ENCODE measurements around the gene SLC38A6.

Gene SLC38A6

DNA sequence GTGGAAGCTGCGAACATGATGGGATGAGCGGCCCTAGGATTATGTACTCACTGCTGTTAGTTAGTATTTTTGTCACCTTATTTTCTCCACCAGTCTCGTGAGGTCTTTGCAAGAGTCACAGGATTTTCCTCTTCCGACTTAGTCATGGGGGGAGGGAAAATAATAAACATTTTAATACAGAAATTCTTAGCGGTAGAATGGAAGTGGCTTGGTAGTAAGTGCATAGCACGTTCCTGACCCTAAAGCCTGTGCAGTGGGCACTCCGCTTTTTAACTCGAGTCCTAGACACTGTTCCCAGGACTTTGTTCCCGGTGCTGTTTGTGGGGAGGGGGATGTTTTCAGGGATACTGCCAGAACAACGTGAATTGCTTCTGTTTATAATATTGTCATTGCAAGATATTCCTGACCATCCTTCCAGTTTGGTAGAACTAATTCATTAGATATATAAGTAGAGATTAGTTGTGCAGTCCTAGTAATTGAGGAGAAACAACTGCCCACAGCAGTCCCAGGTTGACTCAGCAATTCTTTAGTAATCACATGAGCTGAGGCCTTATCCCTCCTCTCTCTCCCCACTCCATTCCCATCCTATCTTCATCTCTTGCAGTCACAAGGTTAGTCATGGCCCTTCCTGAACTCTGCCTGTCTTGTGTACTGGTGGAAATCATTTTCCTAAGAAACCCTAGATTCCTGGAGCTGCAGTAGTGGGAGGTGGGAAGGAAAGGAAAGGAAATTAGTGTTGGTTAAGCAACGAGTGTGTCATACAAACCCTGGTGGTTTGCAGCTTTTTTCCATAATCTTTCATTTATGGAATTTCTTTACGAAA, 799 bp downstream of the SLC38A6 start:
- no peak for DNase-seq

DNA sequence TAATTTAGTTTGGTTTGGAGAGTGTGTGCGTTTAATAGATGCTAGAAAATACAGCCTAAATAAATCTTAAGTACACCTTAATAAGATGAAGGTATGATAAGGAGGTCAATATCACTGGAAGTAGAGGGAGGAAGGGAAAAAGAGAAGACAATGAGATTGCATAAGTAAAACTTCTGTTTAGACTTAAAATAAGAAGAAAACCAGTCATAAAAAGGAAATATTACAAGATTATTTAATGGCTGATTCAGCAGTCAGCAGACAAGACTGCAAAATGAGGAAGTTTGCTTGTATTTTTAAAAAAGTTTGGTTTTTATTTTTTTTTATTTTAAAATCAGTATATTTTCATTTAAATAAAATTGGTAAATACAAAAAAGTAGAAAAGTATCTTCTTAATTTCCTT, 3.2 kb downstream of the SLC38A6 start:
- no peak for DNase-seq

DNA sequence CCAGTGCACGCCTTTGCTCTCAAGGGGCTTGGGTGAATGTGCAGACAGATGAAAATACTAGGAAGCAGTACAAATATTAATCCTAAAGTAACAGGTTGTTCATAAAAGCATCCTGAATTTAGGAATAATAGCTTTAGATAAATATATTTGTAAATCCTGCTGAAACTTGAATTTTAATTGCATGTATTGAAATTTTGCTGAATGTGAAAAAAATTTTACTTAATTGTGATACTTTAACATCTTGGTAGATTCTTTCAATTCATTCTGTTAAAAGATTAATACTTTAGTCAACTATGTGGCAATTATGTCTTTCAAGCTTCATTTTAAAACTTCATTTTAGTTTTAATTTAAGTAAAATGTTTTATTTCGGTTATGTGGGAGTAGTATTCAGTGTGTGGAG, 5.5 kb downstream of the SLC38A6 start:
- DNase-seq, result no peak

DNA sequence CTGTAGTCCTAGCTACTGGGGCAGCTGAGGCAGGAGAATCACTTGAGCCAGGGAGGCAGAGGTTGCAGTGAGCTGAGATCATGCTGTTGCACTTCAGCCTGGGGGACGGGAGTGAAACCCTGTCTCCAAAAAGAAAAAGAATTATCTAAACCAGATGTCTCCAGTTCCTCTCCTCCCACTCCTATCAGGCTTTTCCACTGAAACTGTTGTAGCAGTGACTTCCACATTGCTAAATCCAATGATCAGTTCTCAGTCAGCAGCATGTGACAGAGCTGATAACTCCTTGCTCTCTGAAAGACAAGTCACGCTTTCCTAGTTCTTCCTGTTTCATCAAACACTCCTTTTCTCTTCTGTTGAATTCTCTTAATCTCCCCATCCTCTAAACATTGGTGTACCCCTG, 8.6 kb downstream of the SLC38A6 start:
- DNase-seq, result no peak

DNA sequence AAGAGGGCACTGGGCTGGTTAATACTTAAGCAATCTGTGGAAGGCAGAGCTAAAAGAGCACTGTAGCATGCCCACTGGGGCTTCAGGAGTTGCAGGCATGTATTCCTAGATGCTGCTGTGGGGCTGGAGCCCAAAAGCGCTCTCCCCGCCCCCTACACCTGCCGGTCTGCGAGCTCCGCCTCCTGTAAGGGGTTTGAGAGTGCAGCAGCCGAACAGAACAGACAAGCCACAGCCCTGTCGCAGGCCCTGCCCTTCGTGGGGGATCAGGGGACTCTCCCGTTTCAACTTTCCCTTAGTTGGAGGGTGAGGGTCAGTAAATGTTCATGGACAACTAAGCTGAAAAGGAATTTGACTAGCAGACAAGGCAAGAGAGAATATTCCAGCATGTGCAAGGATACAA, 17.6 kb downstream of the SLC38A6 start:
- no peak for DNase-seq

DNA sequence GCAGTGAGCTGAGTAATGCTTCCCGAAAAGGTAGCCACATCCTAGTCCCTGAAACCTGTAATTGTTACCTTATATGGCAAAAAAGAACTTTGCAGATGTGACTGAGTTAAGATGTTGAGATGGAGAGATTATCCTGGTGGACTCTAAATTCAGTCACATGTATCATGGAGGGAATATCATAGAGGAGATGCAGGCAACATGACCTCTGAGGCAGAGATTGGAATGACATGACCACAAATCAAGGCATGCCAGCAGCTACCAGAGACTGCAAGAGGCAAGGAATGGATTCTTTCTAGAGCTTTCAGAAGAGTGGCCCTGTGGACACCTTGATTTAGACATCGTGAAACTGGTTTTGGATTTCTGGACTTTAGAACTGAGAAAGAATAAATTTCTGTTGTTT, 18.5 kb downstream of the SLC38A6 start:
- no peak for DNase-seq

DNA sequence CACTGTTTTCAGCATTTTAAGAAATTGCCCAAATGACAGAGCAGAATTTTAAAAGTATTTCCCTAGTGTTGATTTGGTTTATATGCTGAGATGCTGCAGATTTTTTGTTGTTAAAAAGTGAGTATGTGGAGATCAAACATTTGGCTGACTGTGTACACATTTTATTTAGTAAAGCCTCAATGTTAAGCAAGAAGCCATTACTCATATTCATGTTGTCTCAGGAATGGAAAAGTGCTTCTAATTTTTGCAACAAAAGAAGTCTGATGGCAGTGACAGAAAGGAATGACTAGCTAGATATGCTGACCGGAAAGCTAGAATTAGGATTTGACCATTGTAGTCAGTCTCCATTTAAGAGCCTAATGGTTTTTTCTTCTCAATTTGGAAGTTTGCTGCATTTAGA, 22.5 kb downstream of the SLC38A6 start:
- DNase-seq, result no peak

DNA sequence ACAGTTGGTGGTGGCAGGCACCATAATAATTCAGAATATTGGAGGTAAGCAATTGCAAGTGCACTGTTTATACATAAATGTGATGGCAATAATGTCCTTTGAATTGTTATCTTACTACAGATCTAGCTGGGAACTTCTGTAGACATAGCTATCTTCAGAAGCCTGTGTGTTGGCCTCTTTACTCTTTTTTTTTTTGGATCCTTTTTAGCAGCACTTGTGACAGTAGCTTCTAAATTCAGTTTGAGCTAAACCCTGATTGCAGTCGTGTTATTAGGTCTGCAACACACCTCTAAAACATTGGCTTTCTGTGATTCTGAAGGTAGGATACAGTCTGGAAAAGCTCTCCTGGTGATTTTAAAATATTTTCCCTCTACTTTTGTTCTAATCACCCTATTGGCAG, 38.5 kb downstream of the SLC38A6 start:
- DNase-seq, result no peak

DNA sequence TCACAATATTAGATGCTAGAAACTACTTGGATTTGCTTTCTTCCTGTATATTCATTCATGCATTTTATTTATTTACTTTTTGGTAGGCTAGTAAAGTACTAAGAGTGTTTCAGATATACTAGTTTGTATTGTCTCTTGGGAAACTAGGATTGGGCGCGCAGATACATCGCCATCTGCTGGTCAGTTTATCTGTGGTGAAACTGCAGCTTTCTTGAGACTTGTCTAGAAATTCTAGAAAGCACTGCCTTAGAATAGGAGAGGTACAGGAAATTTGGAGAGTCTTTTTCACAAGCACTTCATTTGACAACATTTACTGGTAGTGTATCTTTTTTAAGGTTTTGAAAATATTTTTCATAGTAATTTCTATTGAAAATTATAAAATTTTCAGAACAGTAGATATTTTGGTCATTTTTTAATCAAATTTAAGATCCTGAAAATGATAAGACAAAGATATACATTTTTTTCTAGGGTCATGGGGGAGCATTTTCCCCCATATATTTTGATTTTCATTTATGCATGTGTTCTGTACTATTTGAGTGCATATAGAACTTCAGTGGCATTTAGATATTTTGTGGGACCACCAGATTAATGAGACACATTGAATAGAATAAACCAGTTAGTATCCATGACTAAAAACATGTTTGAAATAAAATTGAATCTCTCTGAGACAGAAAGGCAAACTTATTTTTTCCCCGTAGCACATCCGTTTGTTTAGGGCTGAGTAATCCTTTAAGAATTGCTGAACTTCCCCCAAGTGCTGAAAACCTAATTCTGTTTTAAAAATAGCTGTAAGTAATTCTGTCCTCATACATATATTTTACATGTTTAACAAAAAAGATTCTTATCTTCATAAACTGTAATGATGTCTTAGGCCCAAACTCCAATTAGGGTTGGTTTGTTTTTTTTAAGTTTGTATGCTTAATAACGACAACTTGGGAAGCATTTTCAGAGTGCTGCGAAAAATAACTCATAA, 44.5 kb downstream of the SLC38A6 start:
- peak; percentile 66 for DNase-seq

DNA sequence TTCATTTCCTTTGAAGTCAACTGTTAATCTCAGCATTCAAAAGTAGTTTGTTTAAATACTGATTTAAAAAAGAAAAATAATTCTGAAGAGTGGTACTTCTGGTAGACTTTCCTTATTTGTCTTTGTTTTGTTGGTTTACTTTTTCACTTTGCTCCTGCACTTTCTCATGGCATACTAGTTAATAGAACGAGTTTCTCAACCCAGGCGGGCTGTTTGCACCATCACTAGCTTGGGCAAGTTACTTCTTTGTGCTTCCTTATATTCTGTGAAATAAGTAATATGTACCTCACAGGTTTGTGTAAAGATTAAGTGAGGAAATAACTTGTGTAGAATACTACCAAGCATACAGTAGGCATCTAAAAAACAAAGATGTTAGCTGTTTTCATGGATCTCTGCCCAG, 45.5 kb downstream of the SLC38A6 start:
- no peak for DNase-seq

DNA sequence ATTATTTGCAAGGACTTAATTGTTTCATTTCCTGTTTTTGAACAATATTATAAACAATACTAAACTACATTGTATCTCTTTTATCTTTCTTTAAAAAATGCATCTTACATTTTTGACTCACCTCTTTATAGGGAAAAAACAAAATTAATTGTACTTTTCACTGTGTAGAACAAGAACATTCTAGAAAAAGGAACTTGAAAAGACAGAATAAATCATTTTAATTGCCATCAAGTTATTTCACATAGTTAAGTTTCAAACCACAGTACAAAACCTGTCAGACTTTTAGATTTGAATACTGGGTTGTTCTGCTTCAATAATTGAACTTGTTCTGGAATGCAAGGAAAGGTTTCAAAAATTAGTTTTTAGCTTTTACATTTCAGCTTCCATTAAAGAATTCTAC, 50.0 kb downstream of the SLC38A6 start:
- DNase-seq, result no peak

DNA sequence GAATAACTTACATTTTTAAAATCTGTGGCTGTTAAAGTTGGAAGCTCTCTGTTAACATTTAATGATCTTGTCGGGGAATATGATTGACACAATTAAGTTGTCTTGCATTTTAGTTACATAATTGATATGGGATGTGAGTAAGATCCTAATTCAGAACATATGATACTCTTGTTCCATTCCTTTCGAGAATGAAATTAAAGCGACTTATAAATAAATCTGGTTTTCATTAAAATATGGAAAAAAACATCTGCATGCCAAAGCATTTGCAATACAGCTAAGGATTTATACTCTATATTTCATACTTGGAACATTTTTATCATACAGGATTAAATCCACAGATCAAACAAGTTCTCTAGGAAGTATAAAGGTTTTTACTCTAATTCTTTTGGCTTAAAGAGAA, 52.0 kb downstream of the SLC38A6 start:
- no peak for DNase-seq

DNA sequence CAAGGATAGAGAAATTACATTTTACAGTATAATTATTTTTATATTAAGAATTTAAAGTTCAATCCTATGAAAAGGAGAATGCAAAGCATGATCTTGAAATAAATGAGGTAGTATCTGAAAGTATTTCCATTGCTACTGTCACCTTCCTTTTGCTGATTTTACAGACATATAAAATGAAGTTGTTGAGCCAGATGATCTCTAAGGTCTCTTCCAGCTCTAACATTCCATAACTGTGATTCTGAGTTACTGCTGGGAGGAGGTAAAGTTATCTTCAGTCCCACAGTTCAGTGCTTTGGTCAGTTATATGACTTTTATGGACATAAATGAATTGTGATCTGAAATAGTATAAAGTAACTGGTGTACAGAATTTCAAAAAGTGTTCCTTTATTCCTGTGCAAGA, 52.8 kb downstream of the SLC38A6 start:
- DNase-seq, result no peak

DNA sequence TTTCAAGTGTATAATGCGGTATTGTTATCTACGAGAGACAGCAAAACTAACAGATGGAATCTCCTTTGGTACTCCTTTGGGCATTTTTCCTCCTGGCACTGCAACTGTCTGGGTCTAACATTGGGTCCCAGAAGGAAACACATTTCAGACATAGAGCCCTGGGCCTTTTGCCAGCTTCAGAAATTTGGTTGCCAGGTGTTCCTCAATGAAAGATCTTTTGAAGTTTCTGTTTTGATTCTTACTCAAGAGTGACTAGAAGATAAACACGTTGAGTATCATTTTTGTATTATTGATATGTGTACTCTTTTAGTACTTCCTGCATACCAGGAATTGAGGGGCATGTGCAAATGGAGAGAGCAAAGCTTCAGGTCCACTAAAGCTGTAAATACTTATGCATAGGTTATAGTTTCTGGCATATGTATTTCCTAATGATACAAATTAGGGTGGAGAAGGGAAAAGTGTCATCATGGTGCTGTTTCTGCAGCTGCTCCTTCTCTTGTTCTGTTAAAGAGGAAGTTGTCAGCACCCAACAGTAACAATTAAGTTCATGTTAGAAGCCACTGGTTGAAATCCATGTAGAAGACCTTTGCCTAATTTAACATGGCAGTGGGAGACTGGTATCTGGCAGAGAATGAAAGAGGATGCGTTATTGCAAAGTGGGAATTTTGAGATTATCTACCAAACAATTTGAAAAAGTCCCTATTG, 53.5 kb downstream of the SLC38A6 start:
- DNase-seq, result no peak

DNA sequence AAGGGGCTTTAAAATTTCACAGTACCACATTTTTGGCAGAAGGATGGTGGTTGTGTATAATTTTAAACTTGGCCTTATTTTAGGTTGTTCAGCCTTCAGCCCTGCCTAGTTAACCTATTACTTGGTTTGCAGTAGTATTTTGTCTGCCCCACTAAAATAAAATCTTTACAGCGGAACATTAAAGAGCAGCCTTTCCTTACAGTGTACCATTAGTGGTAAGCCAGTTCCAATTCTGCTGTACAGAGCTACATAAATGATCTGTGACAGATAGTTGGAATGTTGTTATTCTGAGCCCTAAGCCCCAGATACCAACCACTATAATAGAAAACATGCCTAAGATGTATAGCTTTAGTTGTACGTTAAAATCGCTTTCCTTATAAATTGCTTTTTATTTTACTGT, 56.2 kb downstream of the SLC38A6 start:
- DNase-seq, result no peak

DNA sequence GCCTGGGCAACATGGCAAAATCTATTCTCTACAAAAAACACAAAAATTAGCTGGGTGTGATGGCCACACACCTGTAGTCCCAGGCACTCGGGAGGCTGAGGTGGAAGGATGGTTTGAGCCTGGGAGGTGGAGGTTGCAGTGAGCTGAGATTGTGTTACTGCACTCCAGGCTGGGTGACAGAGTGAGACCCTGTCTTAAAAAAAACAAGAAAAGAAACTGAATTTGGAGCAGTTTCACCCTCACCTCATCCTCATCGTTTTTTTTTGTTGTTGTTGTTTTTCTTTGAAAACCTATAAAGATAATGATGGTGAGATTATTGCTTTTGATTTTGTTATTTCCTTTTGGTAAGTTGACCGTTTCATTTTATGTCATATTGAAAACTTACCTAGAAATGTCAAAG, 60.7 kb downstream of the SLC38A6 start:
- DNase-seq, result no peak

DNA sequence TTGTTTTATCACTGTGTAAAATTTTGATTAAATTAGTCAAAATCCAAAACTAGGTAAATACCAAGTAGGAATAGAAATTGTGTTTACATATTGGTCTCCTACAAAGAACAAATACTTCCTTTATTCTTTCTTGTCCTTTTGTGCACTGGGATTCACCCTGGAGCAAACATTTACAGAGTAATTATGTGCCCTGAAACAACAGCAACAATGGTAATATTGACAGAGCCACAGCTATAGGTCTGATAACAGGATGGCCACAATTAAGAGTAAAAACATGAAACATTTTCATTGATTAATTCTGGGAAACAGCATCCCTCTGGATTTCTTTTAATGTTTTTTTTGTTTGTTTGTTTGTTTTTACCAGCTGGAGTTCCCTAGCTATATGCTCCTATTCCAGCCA, 61.2 kb downstream of the SLC38A6 start:
- DNase-seq, result no peak

DNA sequence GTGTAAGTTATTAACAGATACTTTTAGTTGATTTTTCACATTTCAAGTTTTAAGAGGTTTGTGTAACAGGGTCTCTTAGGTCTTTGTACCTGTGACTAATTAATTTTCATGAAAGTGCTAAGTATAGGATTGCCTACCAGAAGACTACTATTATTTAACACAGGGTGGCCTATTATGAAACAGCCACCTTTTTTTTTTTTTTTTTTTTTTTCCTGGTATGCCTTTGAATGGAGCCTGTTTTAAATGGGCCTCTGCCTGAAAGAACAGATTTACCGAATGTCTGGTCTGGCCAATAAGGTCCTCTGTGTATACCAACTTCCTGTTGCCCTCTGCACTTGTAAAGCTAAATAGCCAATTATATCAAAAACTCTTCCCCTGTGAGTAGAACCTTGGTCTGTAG, 62.5 kb downstream of the SLC38A6 start:
- DNase-seq, result no peak

DNA sequence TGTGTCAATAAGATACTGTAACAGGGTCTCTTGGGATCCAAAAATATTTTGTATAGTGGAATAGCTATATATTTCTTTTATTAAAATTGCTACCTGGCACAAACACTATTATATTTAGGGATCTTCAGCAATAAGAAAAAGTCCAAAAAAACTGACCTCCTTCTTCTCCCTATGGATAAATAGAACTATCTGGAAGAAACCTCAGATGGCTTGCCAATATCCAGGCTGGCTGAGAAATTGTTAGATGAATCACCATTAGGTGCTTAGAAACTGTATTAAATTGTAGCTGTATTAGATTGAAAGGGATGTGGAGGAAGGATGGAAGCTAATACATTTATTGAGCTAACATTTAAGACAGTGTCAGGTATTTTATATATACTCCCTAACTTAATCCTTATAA, 66.0 kb downstream of the SLC38A6 start:
- no peak for DNase-seq

DNA sequence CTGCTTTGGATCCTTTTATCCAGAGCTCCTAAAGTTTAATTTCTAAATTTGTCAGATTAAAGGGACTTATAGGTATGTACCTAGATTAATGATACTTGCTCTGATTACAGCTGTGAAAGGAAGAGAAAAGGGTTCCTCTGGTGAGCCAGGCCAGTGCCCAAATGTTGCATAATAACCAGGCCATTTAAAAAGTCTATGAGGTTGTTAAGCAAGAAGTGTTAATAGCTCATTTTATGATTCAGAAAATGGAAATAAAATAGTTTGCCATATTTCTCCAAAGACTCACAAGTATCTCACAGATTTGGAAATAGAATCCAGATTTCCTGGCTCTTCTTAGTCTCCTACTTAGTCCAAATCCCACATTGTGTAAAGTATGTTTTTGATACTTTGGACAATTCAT, 67.6 kb downstream of the SLC38A6 start:
- no peak for DNase-seq

DNA sequence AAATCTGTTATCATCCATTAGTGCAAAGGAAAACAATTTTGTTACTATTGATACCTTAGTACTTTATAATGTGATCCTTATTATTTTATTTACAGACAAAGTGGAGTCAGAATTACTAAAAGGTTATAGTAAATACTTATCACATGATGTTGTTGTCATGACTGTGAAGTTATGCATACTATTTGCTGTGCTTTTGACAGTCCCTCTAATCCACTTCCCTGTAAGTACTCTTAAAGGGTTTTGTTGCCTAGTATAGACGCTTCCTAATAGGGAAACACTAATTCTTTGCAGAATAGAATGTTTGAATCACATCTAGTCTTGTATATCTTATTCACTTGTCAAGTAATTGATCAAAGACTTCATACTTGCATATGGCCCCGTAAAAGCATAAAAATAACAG, 69.4 kb downstream of the SLC38A6 start:
- no peak for DNase-seq

DNA sequence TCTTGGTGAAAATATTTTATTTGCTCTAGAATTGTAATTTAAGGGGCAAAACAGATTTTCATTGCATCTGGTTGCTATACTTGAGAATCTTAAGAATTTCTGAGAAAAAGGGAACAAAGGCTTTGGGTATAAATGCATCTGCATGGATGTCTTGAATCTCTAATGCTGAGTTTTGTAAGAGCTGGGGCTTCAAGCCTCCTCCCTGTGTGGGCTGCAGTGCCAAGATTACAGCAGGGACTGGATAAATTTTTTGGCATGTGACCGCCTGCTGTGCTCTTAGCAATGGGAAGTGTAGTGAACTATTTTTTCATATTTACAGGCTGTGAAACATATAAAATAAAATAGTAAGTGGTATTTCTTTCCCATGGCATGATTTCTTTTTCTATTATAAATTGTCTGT, 70.0 kb downstream of the SLC38A6 start:
- no peak for DNase-seq

DNA sequence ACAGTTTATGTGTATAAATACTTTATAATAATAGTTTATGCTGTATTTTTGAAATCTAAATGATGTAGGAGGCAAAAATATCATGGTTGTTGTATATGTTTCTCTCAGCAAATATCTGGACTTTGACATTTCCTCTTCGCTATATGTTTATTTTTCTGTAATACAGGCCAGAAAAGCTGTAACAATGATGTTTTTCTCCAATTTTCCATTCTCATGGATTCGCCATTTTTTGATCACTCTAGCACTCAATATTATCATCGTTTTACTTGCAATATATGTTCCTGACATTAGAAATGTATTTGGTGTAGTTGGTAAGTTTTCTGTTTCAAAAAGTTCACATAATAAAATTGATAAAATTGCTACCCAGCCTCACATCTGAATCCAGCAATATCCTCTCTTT, 70.6 kb downstream of the SLC38A6 start:
- DNase-seq, result no peak

DNA sequence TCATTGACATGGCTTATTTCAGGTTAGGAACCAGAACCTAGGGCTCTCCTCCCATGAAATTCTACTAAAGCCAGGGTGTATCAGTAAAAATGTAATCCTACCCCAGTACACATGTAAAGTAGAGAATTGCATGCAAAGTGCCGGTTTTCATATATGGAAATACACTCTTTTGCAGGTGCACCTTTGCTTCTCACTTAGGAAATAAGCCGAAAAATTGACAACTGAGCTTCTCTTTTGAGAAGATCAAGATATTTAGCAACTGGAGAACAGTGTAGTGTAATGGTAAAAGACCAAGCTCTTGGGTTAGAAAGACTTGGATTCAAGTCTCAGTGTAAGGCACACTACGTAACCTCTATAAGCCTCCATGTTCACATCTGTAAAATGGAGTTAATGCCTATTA, 82.4 kb downstream of the SLC38A6 start:
- no peak for DNase-seq
